Hepatocyte (in vitro differentiated cells): ENCODE results near the gene MET. TPM values are rescaled to one million over a fixed set of nuclear protein-coding genes. Genes with fewer than 3 reads are reported as not detected.

ENCODE experiments used
- DNase-seq: peaks from one replicate; pipeline ENCODE4 v3.0.0-alpha.2; 2016; ENCODE audit warnings: low spot score
- H2AFZ ChIP-seq: fragments of 200-600 bp; sonication (generic); 2 replicates; pipeline ENCODE4 v1.6.0; 2016; ENCODE audit warnings: antibody characterized with exemption, mild to moderate bottlenecking
- H3K27ac ChIP-seq: fragments of 200-600 bp; sonication (generic); 2 replicates; pipeline ENCODE4 v1.5.1; 2016; ENCODE audit warnings: mild to moderate bottlenecking
- H3K27me3 ChIP-seq: fragments of 200-600 bp; sonication (generic); 2 replicates; pipeline ENCODE4 v1.6.1; 2016
- H3K36me3 ChIP-seq: fragments of 200-600 bp; sonication (generic); replicated peaks from 2 replicates; pipeline ENCODE4 v1.5.1; 2016; ENCODE audit warnings: low read depth; ENCODE audit not compliant: insufficient read depth
- H3K4me1 ChIP-seq: fragments of 200-600 bp; sonication (generic); 2 replicates; pipeline ENCODE4 v1.5.1; 2016; ENCODE audit warnings: mild to moderate bottlenecking, moderate library complexity; ENCODE audit not compliant: insufficient read depth
- H3K4me2 ChIP-seq: fragments of 200-600 bp; sonication (generic); 2 replicates; pipeline ENCODE4 v1.6.0; 2016
- H3K4me3 ChIP-seq: fragments of 200-600 bp; sonication (generic); 2 replicates; pipeline ENCODE4 v1.5.1; 2016; ENCODE audit warnings: mild to moderate bottlenecking
- H3K79me2 ChIP-seq: fragments of 200-600 bp; sonication (generic); 2 replicates; pipeline ENCODE4 v1.6.0; 2017; ENCODE audit warnings: mild to moderate bottlenecking
- H3K9me2 ChIP-seq: fragments of 200-600 bp; sonication (generic); replicated peaks from 2 replicates; pipeline ENCODE4 v1.6.0; 2017; ENCODE audit warnings: mild to moderate bottlenecking; ENCODE audit not compliant: insufficient read depth
- H3K9me3 ChIP-seq: fragments of 200-600 bp; sonication (generic); 2 replicates; pipeline ENCODE4 v1.5.1; 2016; ENCODE audit warnings: low read depth, mild to moderate bottlenecking
- H4K20me1 ChIP-seq: fragments of 200-600 bp; sonication (generic); 2 replicates; pipeline ENCODE4 v1.6.0; 2016; ENCODE audit warnings: mild to moderate bottlenecking; ENCODE audit not compliant: insufficient read depth, poor library complexity, severe bottlenecking
- EZH2 ChIP-seq: fragments of 200-600 bp; sonication (generic); IDR thresholded peaks from 2 replicates; pipeline ENCODE4 v1.6.1; 2016; ENCODE audit warnings: antibody characterized with exemption, mild to moderate bottlenecking, borderline replicate concordance
- EZH2phosphoT487 ChIP-seq: fragments of 200-600 bp; sonication (generic); IDR thresholded peaks from one replicate; pipeline ENCODE4 v1.6.1; 2018; ENCODE audit warnings: antibody characterized with exemption, mild to moderate bottlenecking, low read depth, moderate library complexity; ENCODE audit not compliant: unreplicated experiment, severe bottlenecking
- WGBS: methylation state at CpG from one replicate; pipeline ENCODE4 v1.1.6; 2016; ENCODE audit warnings: low lambda C conversion rate; ENCODE audit errors: missing lambda C conversion rate; 5-methylcytosine and 5-hydroxymethylcytosine counted together
- polyA plus RNA-seq: library from polyadenylated mRNA; unstranded; fragments of >200 nt; fragmentation: Nextera tagmentation; extraction: Ambion mirVana; gene quantifications from 2 replicates; pipeline ENCODE4 v1.2.1, GENCODE V29; 2016
- total RNA-seq: library from RNA; depleted of rRNA; stranded (reverse); fragments of >200 nt; gene quantifications from 2 replicates; pipeline ENCODE4 v1.2.3, GENCODE V29; 2014
- TF ChIP-seq, protein P1 (sequence below): fragments of 200-600 bp; sonication (generic); IDR thresholded peaks from 2 replicates; pipeline ENCODE4 v1.5.1; 2016; ENCODE audit warnings: antibody characterized with exemption, mild to moderate bottlenecking; ENCODE audit not compliant: poor library complexity

The MET gene
- total and polyA plus RNA-seq, 2 experiments from 2014 or later = 12.7 to 35.7 TPM

DNA sequence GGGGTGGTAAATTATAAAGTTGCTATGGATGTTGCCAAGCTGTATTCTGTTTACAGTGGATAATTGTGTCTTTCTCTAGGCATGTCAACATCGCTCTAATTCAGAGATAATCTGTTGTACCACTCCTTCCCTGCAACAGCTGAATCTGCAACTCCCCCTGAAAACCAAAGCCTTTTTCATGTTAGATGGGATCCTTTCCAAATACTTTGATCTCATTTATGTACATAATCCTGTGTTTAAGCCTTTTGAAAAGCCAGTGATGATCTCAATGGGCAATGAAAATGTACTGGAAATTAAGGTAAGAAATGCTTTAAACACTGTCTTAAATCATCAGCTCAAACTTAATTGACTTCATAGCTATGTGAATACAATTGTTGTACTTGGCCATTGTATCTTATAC, 91.0 kb downstream of the MET start:
- no peak overlapping the region for H3K4me3 ChIP-seq
- H3K9me3 ChIP-seq = no peaks in the 10 kb centered on the region
- WGBS = 75% methylated on average over 1 of the region's 1 CpG
- H4K20me1 ChIP-seq = no peaks in the 10 kb centered on the region
- no peak for DNase-seq
- TF ChIP-seq EZH2 (no peak), EZH2phosphoT487 (no peak)
- TF ChIP-seq, protein P1, sequence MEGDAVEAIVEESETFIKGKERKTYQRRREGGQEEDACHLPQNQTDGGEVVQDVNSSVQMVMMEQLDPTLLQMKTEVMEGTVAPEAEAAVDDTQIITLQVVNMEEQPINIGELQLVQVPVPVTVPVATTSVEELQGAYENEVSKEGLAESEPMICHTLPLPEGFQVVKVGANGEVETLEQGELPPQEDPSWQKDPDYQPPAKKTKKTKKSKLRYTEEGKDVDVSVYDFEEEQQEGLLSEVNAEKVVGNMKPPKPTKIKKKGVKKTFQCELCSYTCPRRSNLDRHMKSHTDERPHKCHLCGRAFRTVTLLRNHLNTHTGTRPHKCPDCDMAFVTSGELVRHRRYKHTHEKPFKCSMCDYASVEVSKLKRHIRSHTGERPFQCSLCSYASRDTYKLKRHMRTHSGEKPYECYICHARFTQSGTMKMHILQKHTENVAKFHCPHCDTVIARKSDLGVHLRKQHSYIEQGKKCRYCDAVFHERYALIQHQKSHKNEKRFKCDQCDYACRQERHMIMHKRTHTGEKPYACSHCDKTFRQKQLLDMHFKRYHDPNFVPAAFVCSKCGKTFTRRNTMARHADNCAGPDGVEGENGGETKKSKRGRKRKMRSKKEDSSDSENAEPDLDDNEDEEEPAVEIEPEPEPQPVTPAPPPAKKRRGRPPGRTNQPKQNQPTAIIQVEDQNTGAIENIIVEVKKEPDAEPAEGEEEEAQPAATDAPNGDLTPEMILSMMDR = no peak
- H2AFZ ChIP-seq = no peak overlapping the region
- H3K4me1 ChIP-seq = peaks cover 7% of the 10 kb centered on the region
- no peaks in the 10 kb centered on the region for H3K27me3 ChIP-seq
- H3K79me2 ChIP-seq = no peaks in the 10 kb centered on the region
- H3K9me2 ChIP-seq = no peaks in the 10 kb centered on the region
- no peak overlapping the region for H3K4me2 ChIP-seq
- no peaks in the 10 kb centered on the region for H3K36me3 ChIP-seq
- H3K27ac ChIP-seq = no peak overlapping the region

DNA sequence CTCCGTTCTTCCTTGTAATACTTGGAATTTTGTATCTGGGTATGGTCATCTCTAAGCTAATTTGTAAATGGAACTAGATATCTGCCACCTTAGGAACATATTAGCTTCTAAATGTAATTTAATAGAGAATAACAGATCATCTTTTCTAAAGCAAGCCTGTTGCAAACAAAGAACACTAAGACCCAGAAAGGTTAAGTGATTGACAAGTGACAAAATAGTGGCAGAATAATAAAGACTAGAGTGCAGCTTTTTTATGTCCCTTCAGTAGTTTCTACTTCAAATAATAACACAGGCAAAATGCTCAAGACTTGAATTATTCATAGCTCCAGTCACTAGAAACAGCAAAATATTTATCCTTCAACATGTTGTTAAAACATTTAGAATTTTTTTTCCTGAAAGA, 91.7 kb downstream of the MET start:
- Histone ChIP-seq H3K9me3 (no peaks in the 10 kb centered on the region), H3K4me3 (no peak overlapping the region), H4K20me1 (no peaks in the 10 kb centered on the region), H3K9me2 (no peaks in the 10 kb centered on the region), H3K36me3 (no peaks in the 10 kb centered on the region), H2AFZ (no peak overlapping the region), H3K4me1 (peaks cover 7% of the 10 kb centered on the region), H3K79me2 (no peaks in the 10 kb centered on the region), H3K27ac (no peak overlapping the region), H3K27me3 (no peaks in the 10 kb centered on the region), H3K4me2 (no peak overlapping the region)
- 67% methylated on average over 1 of the region's 1 CpG for WGBS
- TF ChIP-seq, protein P1 = no peak
- TF ChIP-seq EZH2phosphoT487 (no peak), EZH2 (no peak)
- DNase-seq = no peak

DNA sequence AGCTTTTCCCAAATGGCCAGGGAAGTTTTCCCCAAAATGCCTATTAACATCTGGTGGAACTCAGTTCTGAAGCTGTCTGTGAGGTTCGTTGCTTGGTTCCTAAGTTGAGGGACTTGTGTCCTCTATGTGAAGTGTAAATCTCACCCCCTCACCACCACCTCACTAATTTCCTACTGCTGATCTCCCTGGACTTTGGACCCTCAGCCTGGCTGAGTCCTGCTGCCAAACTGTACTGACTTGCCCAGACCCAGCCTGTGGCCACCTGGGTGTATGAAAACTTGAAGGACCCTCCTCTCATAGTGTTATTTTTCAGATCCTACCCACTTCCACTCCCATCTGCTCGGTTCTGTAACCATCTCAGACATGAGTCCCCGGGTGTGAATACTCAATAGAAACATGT, 94.9 kb downstream of the MET start:
- Histone ChIP-seq H3K4me2 (no peak overlapping the region), H3K9me3 (no peaks in the 10 kb centered on the region), H2AFZ (no peak overlapping the region), H3K79me2 (no peaks in the 10 kb centered on the region), H3K27me3 (no peaks in the 10 kb centered on the region), H3K4me1 (peaks cover 7% of the 10 kb centered on the region), H3K4me3 (no peak overlapping the region), H3K36me3 (no peaks in the 10 kb centered on the region), H3K27ac (no peak overlapping the region), H4K20me1 (no peaks in the 10 kb centered on the region), H3K9me2 (no peaks in the 10 kb centered on the region)
- no peak for DNase-seq
- 58% methylated on average over 3 of the region's 3 CpGs for WGBS
- no peak for TF ChIP-seq EZH2
- TF ChIP-seq EZH2phosphoT487 = no peak
- TF ChIP-seq, protein P1 = no peak

DNA sequence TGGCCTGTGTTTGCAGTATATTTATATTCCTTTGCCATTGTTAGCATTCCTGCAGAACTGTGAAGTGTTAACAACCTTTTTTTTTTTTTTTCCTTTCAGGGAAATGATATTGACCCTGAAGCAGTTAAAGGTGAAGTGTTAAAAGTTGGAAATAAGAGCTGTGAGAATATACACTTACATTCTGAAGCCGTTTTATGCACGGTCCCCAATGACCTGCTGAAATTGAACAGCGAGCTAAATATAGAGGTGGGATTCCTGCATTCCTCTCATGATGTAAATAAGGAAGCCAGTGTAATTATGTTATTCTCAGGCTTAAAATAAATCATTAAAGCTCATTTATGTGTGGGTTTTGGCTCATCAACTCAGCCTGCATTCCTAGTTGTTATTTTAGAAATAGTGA, 97.5 kb downstream of the MET start:
- Histone ChIP-seq H3K4me3 (no peak overlapping the region), H3K4me1 (peaks cover 7% of the 10 kb centered on the region), H3K79me2 (no peaks in the 10 kb centered on the region), H3K27me3 (no peaks in the 10 kb centered on the region), H3K36me3 (no peaks in the 10 kb centered on the region), H3K27ac (no peak overlapping the region), H3K9me2 (no peaks in the 10 kb centered on the region), H3K9me3 (no peaks in the 10 kb centered on the region), H2AFZ (no peak overlapping the region), H4K20me1 (no peaks in the 10 kb centered on the region), H3K4me2 (no peak overlapping the region)
- no peak for DNase-seq
- 79% methylated on average over 3 of the region's 3 CpGs for WGBS
- TF ChIP-seq, protein P1 = no peak
- TF ChIP-seq EZH2 = no peak
- no peak for TF ChIP-seq EZH2phosphoT487
